Activated CD4-positive, alpha-beta T cell treated with anti-CD3 and anti-CD28 coated beads for 4 hours (primary cell): ENCODE data around the gene ZNF573.
"Not testable (repeated sequence)": the region's sequence is repeated elsewhere in the genome, so short reads cannot be mapped to it uniquely, and the experiment has no call there.

ENCODE experiments used
- DNase-seq, 2 donors: peaks; one replicate each; pipeline ENCODE4 v3.0.0-alpha.2; 2020

The ZNF573 gene

DNA sequence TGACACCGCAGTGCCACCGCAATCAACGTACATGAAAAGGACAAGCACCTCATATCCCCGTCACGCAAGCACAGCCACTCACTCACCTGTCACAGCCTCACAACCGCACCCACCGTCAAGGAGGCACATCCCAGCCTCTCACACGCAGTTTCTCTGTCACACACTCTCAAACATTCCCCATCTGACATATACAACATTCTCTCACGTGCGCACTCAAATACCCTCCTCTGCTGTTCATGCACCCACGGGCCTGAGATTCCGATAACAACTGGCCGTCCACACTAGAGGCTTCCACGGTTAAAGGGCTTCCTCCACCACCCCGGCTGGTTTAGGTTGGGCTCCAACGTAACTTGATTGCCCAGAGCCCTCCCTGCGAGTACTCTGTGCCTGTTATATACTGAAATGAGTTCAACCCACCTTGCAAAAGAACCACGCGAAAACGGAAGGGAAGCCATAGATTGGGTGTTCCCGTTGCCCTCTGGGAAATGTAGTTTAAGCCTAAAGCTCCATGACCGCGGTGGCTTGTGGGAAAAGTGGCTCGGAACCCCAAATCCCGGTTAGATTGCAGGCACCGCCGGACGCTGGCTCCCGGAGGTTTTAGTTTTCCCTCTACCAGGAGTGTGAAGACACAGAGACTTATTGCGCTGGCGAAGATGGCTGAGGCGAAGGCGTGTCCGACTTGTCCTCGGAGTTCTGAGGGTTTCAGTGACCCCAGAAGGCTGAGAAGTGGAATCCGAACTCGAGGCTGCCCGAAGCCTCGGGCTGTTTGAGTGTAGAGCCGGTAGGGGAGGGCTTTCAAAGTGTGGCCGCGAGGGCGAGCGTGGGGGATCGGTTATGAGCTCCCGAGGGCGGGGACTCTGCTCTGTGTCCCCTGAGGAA, at the start of gene ZNF573:
ZNF573 (minus strand) TSS at position 460 of the 879 bp plus-strand sequence. CDS start 5,857 bp downstream, outside the sequence.
- peak; percentile 75 to 77 for DNase-seq

DNA sequence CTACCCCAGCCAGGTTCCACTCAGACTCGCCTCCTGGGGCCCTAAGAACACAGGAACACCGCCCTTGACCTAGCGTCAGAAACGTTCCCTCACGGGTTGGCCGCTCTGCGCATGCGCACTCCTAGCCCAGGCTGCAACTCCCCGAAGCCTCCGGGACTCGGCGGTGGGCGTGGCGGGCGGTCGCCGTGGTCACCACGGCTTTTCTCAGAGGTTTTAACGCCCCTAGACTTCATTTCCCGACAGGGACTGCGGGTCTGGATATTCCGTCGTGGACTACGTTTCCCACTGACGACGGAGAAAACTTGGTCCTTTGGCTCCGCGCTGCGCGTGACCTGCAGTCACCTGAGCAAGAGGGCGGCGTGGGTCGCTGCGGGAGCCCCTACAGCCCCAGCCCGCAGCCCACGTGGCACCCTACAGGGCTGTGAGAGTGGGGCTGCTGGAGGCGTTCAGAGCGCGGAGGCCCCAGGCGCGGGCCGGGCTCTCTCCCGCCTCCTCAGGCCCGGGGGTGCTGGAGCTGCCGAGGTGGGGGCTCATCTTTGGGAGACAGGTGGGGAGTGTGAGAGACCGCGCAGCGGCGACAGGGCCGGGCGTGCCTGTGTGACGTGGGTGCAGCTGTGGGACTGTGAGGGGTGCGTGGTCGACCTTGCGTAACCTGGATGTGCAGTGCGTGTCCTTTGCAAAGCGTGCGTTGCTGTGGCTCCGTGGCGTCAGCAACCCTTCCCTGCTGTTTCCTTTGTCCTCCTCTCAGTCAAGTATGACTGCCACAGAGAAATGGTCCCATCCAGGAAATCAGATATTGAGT, 38.0 kb upstream of the ZNF573 start:
- peak; percentile 5 for DNase-seq

DNA sequence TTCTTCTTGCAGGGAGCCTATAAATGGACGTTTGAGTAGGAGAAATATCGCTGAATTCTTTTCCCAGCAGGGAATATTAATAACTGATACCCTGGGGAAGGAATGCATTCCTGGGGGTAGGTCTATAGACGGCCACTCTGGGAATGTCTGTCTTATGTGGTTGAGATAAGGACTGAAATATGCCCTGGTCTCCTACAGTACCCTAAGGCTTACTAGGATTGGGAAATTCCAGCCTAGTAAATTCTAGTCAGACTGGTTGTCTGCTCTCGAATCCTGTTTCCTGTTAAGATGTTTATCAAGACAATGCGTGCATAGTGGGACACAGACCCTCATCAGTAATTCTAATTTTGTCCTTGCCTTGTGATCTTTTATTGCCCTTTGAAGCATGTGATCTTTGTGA, 36.2 kb upstream of the ZNF573 start:
- not testable (repeated sequence) for DNase-seq

DNA sequence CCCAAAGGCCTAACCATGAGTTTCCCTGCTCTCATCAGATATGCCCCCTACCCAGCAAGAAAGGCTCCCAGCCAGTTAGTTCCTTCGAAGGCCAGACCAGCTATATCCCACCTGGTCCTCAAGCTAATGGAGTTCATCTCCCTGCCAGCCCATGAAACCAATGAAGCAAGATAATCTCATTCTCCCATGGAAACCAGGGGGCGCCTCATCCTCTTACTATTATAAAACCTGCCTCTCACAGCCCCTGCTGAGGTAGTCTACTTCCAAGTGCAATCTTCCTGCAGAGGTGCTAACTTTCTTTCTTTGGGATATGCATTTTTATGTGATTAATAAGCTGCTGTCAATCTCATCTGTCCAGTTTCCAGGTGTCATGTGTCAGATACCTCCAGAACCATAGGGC, 34.0 kb upstream of the ZNF573 start:
- no peak for DNase-seq

DNA sequence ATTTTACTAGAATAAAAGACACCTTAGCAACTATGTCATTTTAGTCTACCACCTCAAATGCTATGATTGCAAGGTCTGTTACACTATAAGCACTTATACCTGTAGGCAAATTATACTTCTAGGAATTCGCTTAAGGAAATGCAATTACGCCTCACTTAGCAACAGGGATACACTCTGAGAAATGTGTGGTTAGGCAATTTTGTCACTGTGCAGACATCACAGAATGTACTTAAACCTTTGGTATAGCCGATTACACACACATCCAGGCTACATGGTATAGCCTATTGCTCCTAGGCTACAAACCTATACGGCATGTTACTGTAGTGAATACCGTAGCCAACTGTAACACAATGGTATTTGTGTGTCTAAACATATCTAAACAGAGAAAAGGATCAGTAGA, 30.0 kb upstream of the ZNF573 start:
- no peak for DNase-seq

DNA sequence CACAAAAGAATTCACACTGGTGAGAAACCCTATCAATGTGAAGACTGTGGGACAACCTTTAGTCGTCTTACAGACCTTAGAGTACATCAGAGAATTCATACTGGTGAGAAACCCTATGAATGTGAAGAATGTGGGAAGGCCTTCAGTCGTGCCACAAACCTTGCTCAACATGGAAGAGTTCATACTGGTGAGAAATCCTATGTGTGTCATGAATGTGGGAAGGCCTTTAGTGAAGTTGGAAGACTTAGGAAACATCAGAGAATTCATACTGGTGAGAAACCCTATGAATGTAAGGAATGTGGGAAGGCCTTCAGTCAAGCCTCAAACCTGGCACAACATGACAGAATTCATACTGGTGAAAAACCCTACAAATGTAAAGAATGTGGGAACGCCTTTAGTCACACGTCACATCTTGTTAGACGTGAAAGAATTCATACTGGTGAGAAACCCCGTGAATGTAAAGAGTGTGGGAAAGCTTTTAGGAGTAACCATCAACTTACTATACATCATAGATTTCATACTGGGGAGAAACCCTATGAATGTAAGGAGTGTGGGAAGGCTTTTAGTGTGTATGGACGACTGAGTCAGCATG, 24.0 kb upstream of the ZNF573 start:
- no peak for DNase-seq

DNA sequence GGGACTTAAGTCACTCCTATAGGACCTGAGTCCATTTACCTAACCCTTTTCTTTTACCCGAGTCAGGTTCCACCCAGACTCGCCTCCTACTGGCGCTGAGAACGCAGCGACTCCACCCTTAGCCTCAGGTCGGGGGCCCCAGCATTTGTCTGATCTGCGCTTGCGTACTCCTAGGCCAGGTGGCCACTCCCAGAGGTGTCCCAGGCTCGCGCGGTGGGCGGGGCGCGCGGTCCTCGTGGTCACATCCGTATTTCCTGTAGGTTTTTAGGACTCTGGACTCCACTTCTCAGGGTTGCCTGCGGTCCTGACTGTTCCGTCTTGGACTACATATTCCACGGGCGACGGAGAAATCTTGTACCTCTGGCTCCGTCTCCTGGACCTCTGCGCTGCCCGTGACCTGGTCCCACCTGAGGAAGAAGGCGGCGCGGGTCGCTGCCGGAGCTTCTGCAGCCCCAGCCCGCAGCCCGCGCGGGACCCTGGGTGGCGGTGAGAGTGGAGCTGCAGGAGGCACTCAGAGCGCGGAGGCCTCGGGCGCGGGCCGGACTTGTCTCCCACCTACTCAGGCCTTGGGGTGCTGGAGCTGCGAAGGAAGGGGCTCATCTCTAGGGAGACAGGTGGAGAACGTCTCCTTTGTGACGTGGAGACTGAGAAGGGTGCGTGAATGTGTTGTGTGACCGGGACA, 11.0 kb upstream of the ZNF573 start:
- no peak for DNase-seq

DNA sequence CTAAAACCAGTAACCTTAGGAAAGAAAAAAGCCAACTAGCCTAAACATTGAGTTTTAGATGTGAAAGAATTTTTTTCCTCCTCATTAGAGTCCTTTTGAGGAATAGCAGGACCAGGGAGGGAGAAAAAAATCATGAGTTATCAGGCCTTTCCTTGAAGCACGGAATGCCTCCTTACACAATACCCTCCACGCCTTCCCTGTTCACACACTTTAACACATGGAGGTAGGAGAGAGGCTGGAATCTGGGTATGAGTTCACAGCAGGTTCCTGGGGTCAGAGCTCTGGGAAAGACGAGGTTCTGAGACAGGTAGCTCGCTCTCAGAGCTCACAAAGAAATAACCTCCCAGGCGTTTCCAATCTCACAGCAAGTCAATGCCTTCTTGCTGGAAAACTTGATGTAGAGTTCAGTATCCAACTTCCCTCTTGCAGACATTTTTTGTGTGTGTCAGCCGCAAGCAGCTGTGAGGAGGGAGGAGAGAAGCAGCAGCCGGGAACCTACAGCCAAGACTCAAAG, 716 bp downstream of the ZNF573 start:
- DNase-seq = no peak

DNA sequence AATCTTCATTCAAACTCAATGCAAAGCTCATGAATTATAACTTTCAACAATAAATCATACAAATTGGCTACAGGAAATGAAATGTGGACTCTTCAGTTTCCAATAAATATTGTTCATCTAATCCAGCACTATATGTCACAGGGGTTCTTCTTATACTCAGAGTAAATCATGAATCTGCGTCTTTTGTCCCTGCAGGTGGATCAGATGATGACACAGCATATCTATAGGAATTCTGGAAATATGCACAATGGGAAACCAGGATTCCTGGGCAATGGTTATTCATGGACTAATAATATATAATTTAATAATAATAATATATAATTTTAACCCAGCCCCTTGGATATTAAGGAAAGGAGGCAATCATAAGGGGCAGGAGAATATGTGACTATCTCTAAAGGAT, 8.4 kb downstream of the ZNF573 start:
- no peak for DNase-seq

DNA sequence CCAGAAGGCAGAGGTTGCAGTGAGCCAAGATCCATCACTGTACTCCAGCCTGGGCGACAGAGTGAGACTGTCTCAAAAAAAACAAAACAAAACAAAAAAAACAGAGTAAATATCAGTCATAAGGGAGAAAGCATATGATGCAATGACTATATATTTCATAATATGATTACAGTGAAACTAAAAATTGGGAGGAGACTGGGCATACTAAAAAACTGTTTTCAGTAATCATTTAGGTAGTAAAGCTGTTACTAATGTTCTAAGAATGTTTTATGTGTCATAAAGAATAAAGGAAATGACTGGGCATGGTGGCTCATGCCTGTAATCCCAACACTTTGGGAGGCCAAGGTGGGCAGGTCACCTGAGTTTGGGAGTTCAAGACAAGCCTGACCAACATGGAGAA, 15.9 kb downstream of the ZNF573 start:
- DNase-seq = no peak

DNA sequence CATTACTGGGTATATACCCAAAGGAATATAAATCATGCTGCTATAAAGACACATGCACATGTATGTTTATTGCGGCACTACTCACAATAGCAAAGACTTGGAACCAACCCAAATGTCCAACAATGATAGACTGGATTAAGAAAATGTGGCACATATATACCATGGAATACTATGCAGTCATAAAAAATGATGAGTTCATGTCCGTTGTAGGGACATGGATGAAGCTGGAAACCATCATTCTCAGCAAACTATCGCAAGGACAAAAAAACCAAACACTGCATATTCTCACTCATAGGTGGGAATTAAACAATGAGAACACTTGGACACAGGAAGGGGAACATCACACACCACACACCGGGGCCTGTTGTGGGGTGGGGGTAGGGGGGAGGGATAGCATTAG, 21.7 kb downstream of the ZNF573 start:
- DNase-seq = not testable (repeated sequence)

DNA sequence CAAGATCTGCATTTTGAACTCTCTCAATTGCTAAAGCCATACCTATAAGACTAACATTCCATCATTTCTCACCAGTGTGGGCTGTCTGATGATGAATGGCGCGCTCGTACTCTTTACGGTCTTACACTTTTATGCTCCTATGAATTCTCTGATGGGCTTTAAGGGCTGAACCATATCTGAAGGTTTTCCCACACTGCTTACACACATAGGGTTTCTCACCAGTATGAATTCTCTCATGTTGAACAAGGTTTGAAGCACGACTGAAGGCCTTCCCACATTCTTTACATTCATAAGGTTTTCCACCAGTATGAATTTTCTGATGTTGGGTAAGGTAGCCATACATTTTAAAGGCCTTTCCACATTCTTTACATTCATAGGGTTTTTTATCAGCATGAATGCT, 41.0 kb downstream of the ZNF573 start:
- no peak for DNase-seq

DNA sequence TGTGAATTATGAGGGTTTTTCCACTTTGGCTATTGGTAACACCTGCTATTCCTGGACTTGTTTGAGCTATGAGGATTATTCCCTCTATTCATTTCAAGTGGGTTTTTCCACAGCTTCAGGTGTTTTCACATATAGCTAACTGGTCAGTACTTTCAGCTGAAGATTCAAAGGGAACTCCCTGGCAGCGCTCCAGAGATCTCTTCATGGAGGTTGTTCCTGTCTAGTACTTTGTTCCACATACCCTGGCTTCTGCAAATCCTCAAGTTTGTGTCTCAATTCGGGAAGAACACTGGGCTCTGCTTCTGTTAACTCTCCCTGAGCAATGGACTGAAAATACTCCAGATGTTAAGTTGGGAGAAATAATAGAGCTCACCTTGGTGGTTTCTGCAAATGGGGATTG, 54.2 kb downstream of the ZNF573 start:
- DNase-seq = no peak

DNA sequence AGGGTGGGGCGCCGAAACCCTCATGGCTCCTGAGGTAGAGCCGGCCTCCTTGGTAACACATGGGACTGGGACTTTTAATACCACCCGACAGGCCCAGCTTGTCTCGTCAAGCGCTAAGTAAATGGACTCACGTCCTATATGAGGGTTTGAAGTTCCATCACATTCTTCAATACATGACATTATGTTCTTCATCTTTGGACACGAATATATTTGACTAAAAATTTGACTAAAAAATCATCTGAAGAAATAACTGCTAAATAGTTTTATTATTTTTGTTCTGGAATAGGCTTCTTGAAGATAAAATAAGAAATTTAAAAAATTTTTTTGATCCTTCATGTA, 59.5 kb downstream of the ZNF573 start:
- DNase-seq = no peak

DNA sequence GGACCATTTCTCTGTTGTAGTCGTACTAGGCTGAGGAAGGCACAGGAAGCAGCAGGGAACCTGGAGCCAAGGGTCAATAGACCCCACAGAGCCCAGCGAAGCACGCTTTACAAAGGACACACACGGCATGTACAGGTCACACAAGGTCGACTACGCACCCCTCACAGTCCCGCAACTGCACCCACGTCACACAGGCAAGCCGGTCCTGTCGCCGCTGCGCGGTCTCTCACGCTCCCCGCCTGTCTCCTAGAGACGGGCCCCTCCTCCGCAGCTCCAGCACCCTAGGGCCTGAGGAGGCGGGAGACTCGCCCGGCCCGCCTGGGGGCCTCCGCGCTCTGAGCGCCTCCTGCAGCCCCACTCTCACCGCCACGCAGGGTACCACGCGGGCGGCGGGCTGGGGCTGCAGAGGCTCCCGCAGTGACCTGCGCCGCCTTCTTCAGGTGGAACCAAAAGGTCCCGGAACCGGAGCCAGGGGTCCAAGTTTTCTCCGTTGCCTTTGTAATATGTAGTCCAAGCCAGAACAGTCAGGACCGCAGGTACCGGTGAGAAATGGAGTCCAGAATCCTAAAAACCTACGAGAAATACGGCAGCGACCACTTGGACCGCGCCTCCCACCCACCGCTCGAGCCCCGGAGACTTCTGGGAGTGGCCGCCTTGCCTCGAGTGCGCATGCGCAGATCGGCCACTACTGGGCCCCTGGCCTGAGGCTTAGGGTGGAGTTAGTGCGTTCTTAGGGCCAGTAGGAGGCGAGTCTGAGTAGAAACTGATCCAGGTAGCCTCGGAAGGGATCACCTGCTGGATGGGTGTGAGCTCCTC, 60.1 kb downstream of the ZNF573 start, which contains the start of gene ZNF607:
ZNF607 (minus strand) TSS at position 651 of the 816 bp plus-strand sequence. CDS start 8,143 bp downstream, outside the sequence.
- DNase-seq = peak; percentile 81 to 82

DNA sequence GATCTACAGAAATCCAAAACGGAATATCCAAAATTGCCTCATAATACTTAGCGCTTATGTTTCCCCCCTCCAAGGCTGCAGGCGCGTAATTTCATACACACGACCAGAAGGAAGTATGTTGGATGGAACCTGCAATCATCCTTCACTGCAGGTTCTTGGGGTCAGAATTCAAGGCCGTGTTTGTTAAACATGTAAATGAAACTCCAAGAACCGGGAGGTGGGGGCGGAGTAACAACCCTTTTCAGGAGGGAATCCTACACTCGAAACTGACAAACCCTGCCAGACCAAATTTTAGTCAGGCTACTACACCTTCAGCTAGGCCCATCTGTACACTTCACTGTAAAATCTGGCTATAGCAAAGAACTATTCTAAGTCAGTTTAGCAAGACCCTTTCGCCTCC, 61.1 kb downstream of the ZNF573 start:
- DNase-seq = no peak

DNA sequence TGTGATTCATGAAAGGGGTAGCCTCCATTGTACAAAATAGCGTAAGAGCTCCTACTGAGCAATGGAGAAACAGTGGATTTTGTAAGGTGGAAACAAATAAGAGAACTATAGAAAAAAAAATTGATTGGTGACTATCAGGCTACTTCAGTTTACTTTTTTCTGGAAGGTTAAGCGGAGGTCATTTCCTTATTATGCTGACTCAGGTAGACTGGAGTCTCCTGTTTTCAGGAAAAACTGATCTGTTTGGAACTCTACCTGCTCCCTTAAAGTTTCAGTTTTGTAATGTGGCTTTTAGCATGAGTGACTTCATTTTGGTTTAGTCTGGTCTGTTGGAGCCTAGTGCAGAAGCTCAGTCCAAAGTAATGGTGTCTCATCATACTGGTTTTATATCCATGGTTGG, 63.2 kb downstream of the ZNF573 start:
- no peak for DNase-seq

DNA sequence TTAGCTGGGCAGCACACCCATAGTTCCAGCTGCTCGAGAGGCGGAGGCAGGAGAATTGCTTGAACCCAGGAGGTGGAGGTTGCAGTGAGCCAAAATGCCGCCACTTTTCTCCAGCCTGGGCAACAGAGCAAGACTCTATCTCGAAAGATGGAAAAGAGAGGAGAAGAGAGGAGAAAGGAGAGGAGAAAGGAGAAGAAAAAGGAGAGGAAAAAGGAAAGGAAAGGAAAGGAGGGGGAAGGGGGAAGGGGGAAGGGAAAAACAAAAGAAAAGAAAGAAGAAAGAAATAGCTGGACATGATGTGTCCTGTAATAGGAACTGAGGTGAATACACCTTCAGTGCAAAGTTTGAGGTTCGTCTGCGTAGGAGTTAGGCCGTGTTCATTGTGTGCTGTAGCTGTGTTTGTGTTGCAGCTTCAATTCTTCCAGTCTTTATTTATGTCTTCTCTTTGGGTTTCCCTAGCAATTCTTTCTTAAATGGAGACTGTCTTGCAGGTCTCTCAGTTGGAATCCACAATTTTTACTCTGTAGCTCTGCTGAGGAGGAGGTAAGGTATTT, 73.3 kb downstream of the ZNF573 start:
- no peak for DNase-seq

DNA sequence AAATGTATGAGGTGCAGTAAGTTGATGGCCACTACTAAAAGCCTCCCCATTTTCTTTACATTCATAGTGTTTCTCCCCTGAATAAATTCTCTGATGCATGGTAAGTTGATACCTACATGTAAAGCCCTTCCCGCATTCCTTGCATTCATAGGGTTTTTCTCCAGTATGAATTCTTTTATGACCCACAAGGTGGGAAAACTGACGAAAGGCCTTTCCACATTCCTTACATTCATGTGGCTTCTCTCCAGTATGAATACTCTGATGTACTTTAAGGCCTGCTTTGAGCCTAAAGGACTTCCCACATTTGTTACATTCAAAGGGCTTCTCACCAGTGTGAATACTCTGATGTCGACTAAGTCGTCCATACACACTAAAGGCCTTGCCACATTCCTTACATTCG, 80.3 kb downstream of the ZNF573 start:
- DNase-seq = no peak

DNA sequence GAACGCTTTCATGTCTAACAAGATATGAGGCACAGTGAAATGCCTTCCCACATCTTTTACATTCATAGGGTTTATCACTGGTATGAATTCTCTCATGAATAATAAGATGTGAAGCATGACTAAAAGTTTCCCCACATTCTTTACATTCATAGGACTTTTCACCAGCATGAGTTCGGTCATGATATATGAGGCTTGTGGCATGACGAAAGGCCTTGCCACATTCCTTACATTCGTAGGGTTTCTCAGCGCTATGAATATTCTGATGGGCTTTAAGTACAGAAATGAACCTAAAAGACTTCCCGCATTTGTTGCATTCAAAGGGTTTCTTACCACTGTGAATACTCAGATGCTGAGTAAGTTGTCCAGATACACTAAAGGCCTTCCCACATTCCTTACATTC, 81.2 kb downstream of the ZNF573 start:
- DNase-seq = no peak

DNA sequence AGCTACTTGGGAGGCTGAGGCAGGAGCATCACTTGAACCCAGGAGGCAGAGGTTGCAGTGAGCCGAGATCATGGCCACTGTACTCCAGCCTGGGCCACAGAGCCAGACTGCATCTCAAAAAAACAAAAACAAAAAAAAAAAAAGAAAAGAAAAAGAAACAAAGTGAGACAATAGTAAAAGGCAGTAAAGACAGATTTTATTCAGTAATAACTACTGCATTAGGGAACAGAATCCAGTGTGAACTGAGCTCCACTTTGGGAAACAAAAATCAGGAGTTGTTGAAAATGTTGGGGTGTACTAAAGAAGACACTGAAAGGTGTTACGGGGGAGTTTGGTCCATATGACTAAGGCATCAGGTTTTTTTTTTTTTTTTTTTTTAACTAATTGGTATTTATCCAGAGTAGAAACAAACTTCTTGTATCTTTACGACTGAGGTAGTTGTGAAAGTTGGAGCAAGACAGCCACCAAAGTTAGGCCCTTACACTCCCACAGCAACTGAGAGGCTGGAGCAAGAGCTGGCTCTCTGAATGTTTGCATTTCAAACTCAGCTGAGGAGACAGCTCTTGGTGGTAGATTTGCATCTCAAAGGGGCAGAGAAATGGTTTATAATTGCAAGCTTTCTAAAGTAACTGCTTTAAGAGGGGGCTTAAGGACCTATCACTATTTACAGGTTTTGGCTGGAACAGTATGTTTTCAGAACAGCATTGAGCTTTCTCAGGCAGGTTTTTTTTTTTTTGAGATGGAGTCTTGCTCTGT, 84.1 kb downstream of the ZNF573 start:
- no peak for DNase-seq
